Tibial nerve (tissue), 4 donors: Measurements from ENCODE around the gene GTPBP2.

Experiments used
- CTCF ChIP-seq, 5 experiments: fragments of 200-600 bp in 3 of 5; fragments of 450-650 bp in 2 of 5; sonication (generic) in 3 of 5; IDR thresholded peaks; one replicate each; pipeline ENCODE4 v1.5.1; 2016 to 2019; ENCODE audit warnings: antibody characterized with exemption in 5 of 5, mild to moderate bottlenecking in 3 of 5, moderate library complexity in 2 of 5
- EP300 ChIP-seq, 2 donors: sonication (generic); formaldehyde crosslinking; IDR thresholded peaks; one replicate each; pipeline ENCODE4 v1.6.1; 2017; ENCODE audit warnings: antibody characterized with exemption in 2 of 2, mild to moderate bottlenecking in 1 of 2
- POLR2A ChIP-seq, 2 donors: fragments of 450-650 bp; IDR thresholded peaks; one replicate each; pipeline ENCODE4 v1.6.1; 2017; ENCODE audit warnings: antibody characterized with exemption in 2 of 2, mild to moderate bottlenecking in 2 of 2, moderate library complexity in 2 of 2

GRCh38 chr6:43629104-43629504, at the start of gene GTPBP2:
- TF ChIP-seq CTCF (IDR thresholded peaks at IDR 0.05) (no peak), POLR2A (IDR thresholded peaks at IDR 0.05) (peak in 1 of 2 donors; percentile 51), EP300 (IDR thresholded peaks at IDR 0.05) (peak; percentile 63 to 88)
